CD4-positive, alpha-beta T cell (primary cell): ENCODE data around the gene SKIDA1. TPM values are rescaled to one million over a fixed set of nuclear protein-coding genes. Genes with fewer than 3 reads are reported as not detected.

Experiments used
- ATAC-seq: fragments of 200-7000 bp; cut with Tn5 transposase; one replicate; pipeline ENCODE4 v1.10.0; 2022; ENCODE audit warnings: mild to moderate bottlenecking; ENCODE audit not compliant: poor library complexity
- CTCF ChIA-PET: fragments of 350-600 bp; sonication (Branson Sonifier 250); formaldehyde crosslinking; loops from one replicate; lab custom pipeline; 2021; ENCODE audit warnings: antibody characterized with exemption, inconsistent platforms; lab: Charles Lee
- POLR2A ChIA-PET: fragments of 350-600 bp; sonication (Branson Sonifier 250); formaldehyde crosslinking; loops from one replicate; lab custom pipeline; 2021; ENCODE audit warnings: antibody characterized with exemption, inconsistent platforms; lab: Charles Lee
- DNase-seq, 14 experiments: peaks; one replicate each; pipeline ENCODE4 v3.0.0-alpha.2; 2013 to 2020; ENCODE audit warnings: mixed read lengths in 2 of 14
- H3K27ac ChIP-seq, 2 donors: one replicate each; pipeline versions ENCODE4 v1.5.1 to v1.7.0; 2013; ENCODE audit warnings: low read length in 2 of 2, low read depth in 1 of 2, mild to moderate bottlenecking in 1 of 2
- H3K27me3 ChIP-seq, 2 experiments: 1 replicate in 1 of 2; 2 replicates in 1 of 2; pipeline versions ENCODE4 v1.6.1 to v1.7.0; 2013; ENCODE audit warnings: low read length in 2 of 2, control low read depth in 1 of 2, mild to moderate bottlenecking in 1 of 2, moderate library complexity in 1 of 2; ENCODE audit not compliant: insufficient read depth in 2 of 2, control insufficient read depth in 1 of 2
- H3K36me3 ChIP-seq: one replicate; pipeline ENCODE4 v1.6.1; 2013; ENCODE audit warnings: low read length, control low read depth; ENCODE audit not compliant: insufficient read depth
- H3K4me1 ChIP-seq: one replicate; pipeline ENCODE4 v1.6.1; 2013; ENCODE audit warnings: low read length, control low read depth; ENCODE audit not compliant: insufficient read depth
- H3K4me3 ChIP-seq: one replicate; pipeline ENCODE4 v1.5.1; 2013; ENCODE audit warnings: mild to moderate bottlenecking, low read length, moderate library complexity
- H3K9me3 ChIP-seq, 2 experiments: 1 replicate in 1 of 2; 2 replicates in 1 of 2; pipeline versions ENCODE4 v1.6.1 to v1.7.0; 2013; ENCODE audit warnings: low read length in 2 of 2, mild to moderate bottlenecking in 2 of 2, control low read depth in 1 of 2, moderate library complexity in 1 of 2; ENCODE audit not compliant: control insufficient read depth in 1 of 2, insufficient read depth in 1 of 2
- H3K27ac Mint-ChIP-seq: one replicate; pipeline ENCODE4 v1.8.0; 2020; ENCODE audit warnings: mixed read lengths
- H3K27me3 Mint-ChIP-seq: one replicate; pipeline ENCODE4 v1.8.0; 2021; ENCODE audit warnings: mixed read lengths
- H3K36me3 Mint-ChIP-seq: one replicate; pipeline ENCODE4 v1.8.0; 2021; ENCODE audit warnings: low read depth, mixed read lengths
- H3K4me1 Mint-ChIP-seq: one replicate; pipeline ENCODE4 v1.8.0; 2021; ENCODE audit warnings: low read depth, mixed read lengths
- H3K4me3 Mint-ChIP-seq: one replicate; pipeline ENCODE4 v1.8.0; 2020; ENCODE audit warnings: mild to moderate bottlenecking, mixed read lengths
- H3K9me3 Mint-ChIP-seq: one replicate; pipeline ENCODE4 v1.8.0; 2020; ENCODE audit warnings: mixed read lengths
- CTCF ChIP-seq: fragments of 200-600 bp; IDR thresholded peaks from one replicate; pipeline ENCODE4 v1.8.0; 2022; ENCODE audit warnings: antibody characterized with exemption, mild to moderate bottlenecking
- intact Hi-C, 2 experiments: fragments of 100-400 bp; cut with DNase I in 1 of 2; cut with micrococcal nuclease in 1 of 2; formaldehyde crosslinking; loops; one replicate each; pipeline versions ENCODE4 v1.15.1 to v1.9.0; 2023 to 2025; cut with DNase I, micrococcal nuclease
- total RNA-seq, 174 experiments: library from RNA in 2 of 174; stranded (reverse) in 2 of 174; gene quantifications; one replicate each; pipeline ENCODE4 v1.2.3 and lab custom pipeline; 2021 to 2026

SKIDA1 gene
- total RNA-seq, 2 experiments from 2014 or later = 0.22 to 0.25 TPM

- ChIA-PET CTCF (interaction anchor here (1.3 kb wide), 1 partner anchor 31 kb away, joined by 3 read pairs; no protein-coding TSS in a partner anchor), POLR2A (interaction anchor here (1.3 to 3.3 kb wide), 5 partner anchors 8 to 32 kb away, joined by 4 to 40 read pairs (median 7); no protein-coding TSS in a partner anchor)
- no peak overlapping the region for H3K4me3 ChIP-seq
- TF ChIP-seq CTCF = no peak
- ATAC-seq (no peak), DNase-seq (no peak)
- intact Hi-C loops = loop anchor here (5.0 to 10.0 kb wide), 4 partner anchors 216 to 1906 kb away; partner anchors contain the start of genes COMMD3 (in 1 of the 2) and OTUD1 (in 1 of the 2)
- H3K36me3 Mint-ChIP-seq = peaks cover 12% of the 10 kb centered on the region
- H3K9me3 ChIP-seq = no peaks in the 10 kb centered on the region
- no peaks in the 10 kb centered on the region for H3K36me3 ChIP-seq
- peak overlapping the region; percentile 87 for H3K4me3 Mint-ChIP-seq
- H3K27ac ChIP-seq = no peak overlapping the region
- peaks cover 0 to 7% of the 10 kb centered on the region in 2 experiments for H3K27me3 ChIP-seq
- peak overlapping the region; percentile 86 for H3K27ac Mint-ChIP-seq
- H3K4me1 ChIP-seq = peaks cover 30% of the 10 kb centered on the region
- H3K4me1 Mint-ChIP-seq = peaks cover 43% of the 10 kb centered on the region
- no peaks in the 10 kb centered on the region for H3K9me3 Mint-ChIP-seq
- peaks cover 11% of the 10 kb centered on the region for H3K27me3 Mint-ChIP-seq
Observed at GRCh38 chr10:21528236-21529031, 3.0 kb upstream of the SKIDA1 start.

GRCh38 chr10:21527598-21528235 is 2.2 kb upstream of the SKIDA1 start:
- no peak for TF ChIP-seq CTCF
- ChIA-PET CTCF (interaction anchor here (0.8 kb wide), 1 partner anchor 31 kb away, joined by 3 read pairs; no protein-coding TSS in a partner anchor), POLR2A (interaction anchor here (0.6 to 3.3 kb wide), 9 partner anchors 9 to 909 kb away, joined by 3 to 40 read pairs (median 4); no protein-coding TSS in a partner anchor)
- Mint-ChIP-seq H3K4me1 (peaks cover 35% of the 10 kb centered on the region), H3K27me3 (peaks cover 18% of the 10 kb centered on the region), H3K9me3 (no peaks in the 10 kb centered on the region), H3K4me3 (peak overlapping the region; percentile 87), H3K27ac (peak overlapping the region; percentile 86), H3K36me3 (peaks cover 10% of the 10 kb centered on the region)
- no peak overlapping the region for H3K27ac ChIP-seq
- no peaks in the 10 kb centered on the region for H3K36me3 ChIP-seq
- intact Hi-C loops = loop anchor here (5.0 to 10.0 kb wide), 4 partner anchors 217 to 1907 kb away; partner anchors contain the start of genes COMMD3 (in 1 of the 2) and OTUD1 (in 1 of the 2)
- ATAC-seq = no peak
- peaks cover 25% of the 10 kb centered on the region for H3K4me1 ChIP-seq
- H3K9me3 ChIP-seq = no peaks in the 10 kb centered on the region
- H3K4me3 ChIP-seq = peak overlapping the region; percentile 80
- DNase-seq = no peak
- peaks cover 0 to 9% of the 10 kb centered on the region in 2 experiments for H3K27me3 ChIP-seq
